Measurements from ENCODE around the gene SPEF1.

- TF ChIP-seq YY1 (IDR thresholded peaks at IDR 0.05; ENCODE audit: low read depth) (no peak), MAX (IDR thresholded peaks at IDR 0.05) (no peak), NFIC (IDR thresholded peaks at IDR 0.05) (no peak)
Measured at GRCh38 chr20:3808544-3808943, 27.3 kb upstream of the SPEF1 start.

Data from Ishikawa (cell line).